Caco-2 (cell line): ENCODE measurements around the gene PSG7. TPM values are rescaled to one million over a fixed set of nuclear protein-coding genes. Genes with fewer than 3 reads are reported as not detected.
"Not testable (repeated sequence)": the region's sequence is repeated elsewhere in the genome, so short reads cannot be mapped to it uniquely, and the experiment has no call there.

Experiments used
- BruUV-seq: library from RNA; stranded (reverse); fragments of 400-500 nt; replicated peaks from 2 replicates; lab custom pipeline; 2021; lab: Mats Ljungman, UMichigan
- CTCF ChIA-PET: fragments of 300-600 bp; sonication (Branson Sonifier 250); formaldehyde crosslinking; loops from one replicate; lab custom pipeline; 2022; ENCODE audit warnings: antibody characterized with exemption; lab: Charles Lee
- POLR2A ChIA-PET: fragments of 300-600 bp; sonication (Branson Sonifier 250); formaldehyde crosslinking; loops from one replicate; lab custom pipeline; 2022; ENCODE audit warnings: antibody characterized with exemption; lab: Charles Lee
- DNase-seq, 2 experiments: peaks; one replicate each; pipeline versions ENCODE4 v3.0.0 to v3.0.0-alpha.2; 2020 to 2022
- H3K27me3 ChIP-seq: replicated peaks from 2 replicates; pipeline ENCODE4 v1.6.0; 2011; ENCODE audit warnings: low read length; ENCODE audit not compliant: control insufficient read depth, insufficient read depth
- H3K36me3 ChIP-seq: 2 replicates; pipeline ENCODE4 v1.5.1; 2011; ENCODE audit warnings: low read length; ENCODE audit not compliant: control insufficient read depth, insufficient read depth
- H3K4me1 ChIP-seq: fragments of 250-450 bp; sonication (Bioruptor Pico); 2 replicates; pipeline ENCODE4 v1.5.1; 2020; ENCODE audit warnings: mild to moderate bottlenecking
- H3K4me3 ChIP-seq: 2 replicates; pipeline ENCODE4 v1.5.1; 2011; ENCODE audit warnings: low read depth, mild to moderate bottlenecking, control low read depth, low read length
- H3K9me3 ChIP-seq: fragments of 250-450 bp; sonication (Bioruptor Pico); 2 replicates; pipeline ENCODE4 v1.5.1; 2020; ENCODE audit warnings: mild to moderate bottlenecking, moderate library complexity
- H3K27ac Mint-ChIP-seq: one replicate; pipeline ENCODE4 v1.8.0; 2022; ENCODE audit warnings: mixed read lengths; ENCODE audit not compliant: unreplicated experiment
- H3K27me3 Mint-ChIP-seq: one replicate; pipeline ENCODE4 v1.8.0; 2022; ENCODE audit warnings: mixed read lengths; ENCODE audit not compliant: insufficient read depth, unreplicated experiment
- H3K36me3 Mint-ChIP-seq: one replicate; pipeline ENCODE4 v1.8.0; 2022; ENCODE audit warnings: mild to moderate bottlenecking, mixed read lengths; ENCODE audit not compliant: insufficient read depth, unreplicated experiment
- H3K4me1 Mint-ChIP-seq: one replicate; pipeline ENCODE4 v1.8.0; 2022; ENCODE audit warnings: low read depth, mixed read lengths; ENCODE audit not compliant: unreplicated experiment
- H3K4me3 Mint-ChIP-seq: one replicate; pipeline ENCODE4 v1.8.0; 2022; ENCODE audit warnings: mild to moderate bottlenecking, moderate library complexity, mixed read lengths; ENCODE audit not compliant: unreplicated experiment
- H3K9me3 Mint-ChIP-seq: one replicate; pipeline ENCODE4 v1.8.0; 2022; ENCODE audit warnings: mixed read lengths; ENCODE audit not compliant: unreplicated experiment
- intact Hi-C: fragments of 100-400 bp; cut with micrococcal nuclease; formaldehyde crosslinking; loops from one replicate; pipeline ENCODE4 v1.10.0; 2022; ENCODE audit not compliant: unreplicated experiment
- total RNA-seq: library from RNA; stranded (reverse); gene quantifications from 2 replicates; pipeline ENCODE4 v1.2.3, GENCODE V29; 2022

PSG7 gene
- total RNA-seq, 1 experiment from 2014 or later, result not detected

GRCh38 chr19:42912941-42913340 is 24.1 kb downstream of the PSG7 start:
- H3K27me3 ChIP-seq, POLR2A ChIA-PET, intact Hi-C loops, H3K36me3 ChIP-seq, H3K9me3 ChIP-seq, H3K4me1 ChIP-seq, H3K27ac Mint-ChIP-seq, H3K4me3 ChIP-seq, BruUV-seq, H3K9me3 Mint-ChIP-seq, H3K4me1 Mint-ChIP-seq, H3K4me3 Mint-ChIP-seq, H3K27me3 Mint-ChIP-seq, CTCF ChIA-PET, H3K36me3 Mint-ChIP-seq, DNase-seq: not testable (repeated sequence)

GRCh38 chr19:42911731-42912130 is 25.3 kb downstream of the PSG7 start:
- H3K27ac Mint-ChIP-seq, intact Hi-C loops, POLR2A ChIA-PET, H3K4me1 Mint-ChIP-seq, BruUV-seq, H3K4me3 Mint-ChIP-seq, H3K4me3 ChIP-seq, H3K9me3 ChIP-seq, H3K9me3 Mint-ChIP-seq, H3K27me3 Mint-ChIP-seq, CTCF ChIA-PET, H3K36me3 Mint-ChIP-seq, H3K4me1 ChIP-seq, DNase-seq, H3K36me3 ChIP-seq, H3K27me3 ChIP-seq: not testable (repeated sequence)

- H3K9me3 ChIP-seq, intact Hi-C loops, H3K27me3 ChIP-seq, H3K27me3 Mint-ChIP-seq, H3K4me1 ChIP-seq, POLR2A ChIA-PET, H3K36me3 ChIP-seq, DNase-seq, H3K36me3 Mint-ChIP-seq, BruUV-seq, H3K4me3 ChIP-seq, CTCF ChIA-PET, H3K27ac Mint-ChIP-seq, H3K4me3 Mint-ChIP-seq, H3K4me1 Mint-ChIP-seq: not testable (repeated sequence)
- peaks cover 14% of the 10 kb centered on the region for H3K9me3 Mint-ChIP-seq
Measured at GRCh38 chr19:42906162-42906561, 30.8 kb downstream of the PSG7 start.

GRCh38 chr19:42900561-42900960 is 36.4 kb downstream of the PSG7 start:
- H3K4me3 Mint-ChIP-seq, POLR2A ChIA-PET, DNase-seq, intact Hi-C loops, H3K27me3 ChIP-seq, H3K27me3 Mint-ChIP-seq, H3K4me3 ChIP-seq, CTCF ChIA-PET, H3K9me3 ChIP-seq, BruUV-seq, H3K36me3 ChIP-seq: not testable (repeated sequence)
- H3K36me3 Mint-ChIP-seq, result peaks cover 36% of the 10 kb centered on the region
- peak overlapping the region; percentile 93 for H3K27ac Mint-ChIP-seq
- H3K9me3 Mint-ChIP-seq, result peaks cover 32% of the 10 kb centered on the region
- H3K4me1 ChIP-seq, result peaks cover 36% of the 10 kb centered on the region
- H3K4me1 Mint-ChIP-seq, result peaks cover 31% of the 10 kb centered on the region

GRCh38 chr19:42899674-42900073 is 37.3 kb downstream of the PSG7 start:
- H3K4me3 Mint-ChIP-seq, result peak overlapping the region; percentile 13
- peaks cover 36% of the 10 kb centered on the region for H3K4me1 ChIP-seq
- H3K36me3 Mint-ChIP-seq, result peaks cover 36% of the 10 kb centered on the region
- H3K9me3 ChIP-seq, BruUV-seq, H3K27me3 ChIP-seq, H3K27me3 Mint-ChIP-seq, H3K36me3 ChIP-seq, H3K4me3 ChIP-seq, POLR2A ChIA-PET, CTCF ChIA-PET, DNase-seq: not testable (repeated sequence)
- H3K4me1 Mint-ChIP-seq, result peaks cover 31% of the 10 kb centered on the region
- intact Hi-C loops, result loop anchor here (5.0 kb wide), 1 partner anchor 67 kb away; no protein-coding TSS in a partner anchor
- H3K27ac Mint-ChIP-seq, result peak overlapping the region; percentile 93
- peaks cover 32% of the 10 kb centered on the region for H3K9me3 Mint-ChIP-seq

GRCh38 chr19:42899110-42899509 is 37.9 kb downstream of the PSG7 start:
- Mint-ChIP-seq H3K36me3 (peaks cover 36% of the 10 kb centered on the region), H3K4me1 (peaks cover 31% of the 10 kb centered on the region), H3K9me3 (peaks cover 32% of the 10 kb centered on the region), H3K27ac (peak overlapping the region; percentile 93), H3K4me3 (peak overlapping the region; percentile 13)
- H3K27me3 ChIP-seq, DNase-seq, H3K27me3 Mint-ChIP-seq, H3K4me3 ChIP-seq, H3K9me3 ChIP-seq, POLR2A ChIA-PET, CTCF ChIA-PET, H3K36me3 ChIP-seq: not testable (repeated sequence)
- peaks cover 36% of the 10 kb centered on the region for H3K4me1 ChIP-seq
- intact Hi-C loops, result loop anchor here (5.0 kb wide), 1 partner anchor 67 kb away; no protein-coding TSS in a partner anchor
- BruUV-seq, result TSS peak; percentile 74

GRCh38 chr19:42898656-42899055 is 38.4 kb downstream of the PSG7 start:
- H3K9me3 ChIP-seq, BruUV-seq, H3K4me3 ChIP-seq, H3K27me3 ChIP-seq, H3K27me3 Mint-ChIP-seq, POLR2A ChIA-PET, H3K36me3 ChIP-seq, CTCF ChIA-PET: not testable (repeated sequence)
- H3K9me3 Mint-ChIP-seq, result peaks cover 32% of the 10 kb centered on the region
- H3K4me1 Mint-ChIP-seq, result peaks cover 31% of the 10 kb centered on the region
- DNase-seq, result peak; percentile 50 to 54
- H3K4me3 Mint-ChIP-seq, result peak overlapping the region; percentile 13
- peak overlapping the region; percentile 93 for H3K27ac Mint-ChIP-seq
- intact Hi-C loops, result loop anchor here (5.0 kb wide), 1 partner anchor 66 kb away; no protein-coding TSS in a partner anchor
- H3K4me1 ChIP-seq, result peaks cover 36% of the 10 kb centered on the region
- peaks cover 33% of the 10 kb centered on the region for H3K36me3 Mint-ChIP-seq
